ENCODE results near the gene VPS45.
"Not testable (repeated sequence)": the region's sequence is repeated elsewhere in the genome, so short reads cannot be mapped to it uniquely, and the experiment has no call there.

The VPS45 gene

GRCh38 chr1:150118716-150119115, 51.1 kb downstream of the VPS45 start:
- Histone ChIP-seq H3K4me3 (ENCODE audit: insufficient read depth, low read depth, low read length, poor library complexity, severe bottlenecking) (no peak overlapping the region), H3K27ac (ENCODE audit: insufficient read depth, low read length, poor library complexity, severe bottlenecking) (no peak overlapping the region), H3K4me1 (ENCODE audit: control insufficient read depth, insufficient read depth, low read length, poor library complexity, severe bottlenecking) (peaks cover 7% of the 10 kb centered on the region), H3K36me3 (ENCODE audit: control insufficient read depth, insufficient read depth, low read length) (no peaks in the 10 kb centered on the region), H3K27me3 (replicated peaks; ENCODE audit: control insufficient read depth, insufficient read depth, low read length, poor library complexity, severe bottlenecking) (no peaks in the 10 kb centered on the region), H3K9me3 (ENCODE audit: control insufficient read depth, low read length) (no peaks in the 10 kb centered on the region)
- no peak for DNase-seq

GRCh38 chr1:150121236-150121862, 53.8 kb downstream of the VPS45 start:
- no peak for DNase-seq
- H3K9me3 ChIP-seq (ENCODE audit: control insufficient read depth, low read length): no peaks in the 10 kb centered on the region
- no peak overlapping the region for H3K4me3 ChIP-seq (ENCODE audit: insufficient read depth, low read depth, low read length, poor library complexity, severe bottlenecking)
- no peak overlapping the region for H3K27ac ChIP-seq (ENCODE audit: insufficient read depth, low read length, poor library complexity, severe bottlenecking)
- no peaks in the 10 kb centered on the region for H3K27me3 ChIP-seq (replicated peaks; ENCODE audit: control insufficient read depth, insufficient read depth, low read length, poor library complexity, severe bottlenecking)
- peaks cover 7% of the 10 kb centered on the region for H3K4me1 ChIP-seq (ENCODE audit: control insufficient read depth, insufficient read depth, low read length, poor library complexity, severe bottlenecking)
- H3K36me3 ChIP-seq (ENCODE audit: control insufficient read depth, insufficient read depth, low read length): no peaks in the 10 kb centered on the region

GRCh38 chr1:150126811-150127210, 59.2 kb downstream of the VPS45 start:
- H3K4me3 ChIP-seq (ENCODE audit: insufficient read depth, low read depth, low read length, poor library complexity, severe bottlenecking): no peak overlapping the region
- DNase-seq: no peak

GRCh38 chr1:150127464-150127863, 59.9 kb downstream of the VPS45 start:
- Histone ChIP-seq H3K4me1 (ENCODE audit: control insufficient read depth, insufficient read depth, low read length, poor library complexity, severe bottlenecking) (peaks cover 3% of the 10 kb centered on the region), H3K27ac (ENCODE audit: insufficient read depth, low read length, poor library complexity, severe bottlenecking) (no peak overlapping the region), H3K4me3 (ENCODE audit: insufficient read depth, low read depth, low read length, poor library complexity, severe bottlenecking) (no peak overlapping the region), H3K9me3 (ENCODE audit: control insufficient read depth, low read length) (no peaks in the 10 kb centered on the region), H3K27me3 (replicated peaks; ENCODE audit: control insufficient read depth, insufficient read depth, low read length, poor library complexity, severe bottlenecking) (no peaks in the 10 kb centered on the region), H3K36me3 (ENCODE audit: control insufficient read depth, insufficient read depth, low read length) (peaks cover 4% of the 10 kb centered on the region)
- DNase-seq: no peak

More at GRCh38 chr1:150126811-150127210, 59.2 kb downstream of the VPS45 start:
- Histone ChIP-seq H3K27me3 (replicated peaks; ENCODE audit: control insufficient read depth, insufficient read depth, low read length, poor library complexity, severe bottlenecking) (no peaks in the 10 kb centered on the region), H3K27ac (ENCODE audit: insufficient read depth, low read length, poor library complexity, severe bottlenecking) (no peak overlapping the region), H3K9me3 (ENCODE audit: control insufficient read depth, low read length) (no peaks in the 10 kb centered on the region), H3K4me1 (ENCODE audit: control insufficient read depth, insufficient read depth, low read length, poor library complexity, severe bottlenecking) (peaks cover 3% of the 10 kb centered on the region), H3K36me3 (ENCODE audit: control insufficient read depth, insufficient read depth, low read length) (peaks cover 4% of the 10 kb centered on the region)

- H3K27me3 ChIP-seq (replicated peaks; ENCODE audit: control insufficient read depth, insufficient read depth, low read length, poor library complexity, severe bottlenecking): no peaks in the 10 kb centered on the region
These were observed 60.3 kb downstream of the VPS45 start for GRCh38 chr1:150127868-150128267.

GRCh38 chr1:150132372-150132771, 64.8 kb downstream of the VPS45 start:
- Histone ChIP-seq H3K4me3 (ENCODE audit: insufficient read depth, low read depth, low read length, poor library complexity, severe bottlenecking) (no peak overlapping the region), H3K36me3 (ENCODE audit: control insufficient read depth, insufficient read depth, low read length) (peaks cover 4% of the 10 kb centered on the region), H3K9me3 (ENCODE audit: control insufficient read depth, low read length) (no peaks in the 10 kb centered on the region), H3K27ac (ENCODE audit: insufficient read depth, low read length, poor library complexity, severe bottlenecking) (no peak overlapping the region), H3K4me1 (ENCODE audit: control insufficient read depth, insufficient read depth, low read length, poor library complexity, severe bottlenecking) (peaks cover 3% of the 10 kb centered on the region), H3K27me3 (replicated peaks; ENCODE audit: control insufficient read depth, insufficient read depth, low read length, poor library complexity, severe bottlenecking) (no peaks in the 10 kb centered on the region)
- DNase-seq: no peak

More at GRCh38 chr1:150127868-150128267, 60.3 kb downstream of the VPS45 start:
- H3K4me1 ChIP-seq (ENCODE audit: control insufficient read depth, insufficient read depth, low read length, poor library complexity, severe bottlenecking): peaks cover 3% of the 10 kb centered on the region
- no peak overlapping the region for H3K4me3 ChIP-seq (ENCODE audit: insufficient read depth, low read depth, low read length, poor library complexity, severe bottlenecking)
- no peak overlapping the region for H3K27ac ChIP-seq (ENCODE audit: insufficient read depth, low read length, poor library complexity, severe bottlenecking)
- no peak for DNase-seq
- H3K9me3 ChIP-seq (ENCODE audit: control insufficient read depth, low read length): no peaks in the 10 kb centered on the region
- peaks cover 4% of the 10 kb centered on the region for H3K36me3 ChIP-seq (ENCODE audit: control insufficient read depth, insufficient read depth, low read length)

- Histone ChIP-seq H3K36me3 (ENCODE audit: control insufficient read depth, insufficient read depth, low read length) (peaks cover 4% of the 10 kb centered on the region), H3K27me3 (replicated peaks; ENCODE audit: control insufficient read depth, insufficient read depth, low read length, poor library complexity, severe bottlenecking) (no peaks in the 10 kb centered on the region), H3K4me1 (ENCODE audit: control insufficient read depth, insufficient read depth, low read length, poor library complexity, severe bottlenecking) (no peaks in the 10 kb centered on the region), H3K27ac (ENCODE audit: insufficient read depth, low read length, poor library complexity, severe bottlenecking) (no peak overlapping the region), H3K9me3 (ENCODE audit: control insufficient read depth, low read length) (no peaks in the 10 kb centered on the region), H3K4me3 (ENCODE audit: insufficient read depth, low read depth, low read length, poor library complexity, severe bottlenecking) (no peak overlapping the region)
- DNase-seq: no peak
These were observed 67.0 kb downstream of the VPS45 start for GRCh38 chr1:150134537-150134936.

- not testable (repeated sequence) for H3K9me3 ChIP-seq (ENCODE audit: control insufficient read depth, low read length); H3K4me1 ChIP-seq (ENCODE audit: control insufficient read depth, insufficient read depth, low read length, poor library complexity, severe bottlenecking); H3K4me3 ChIP-seq (ENCODE audit: insufficient read depth, low read depth, low read length, poor library complexity, severe bottlenecking); H3K27me3 ChIP-seq (replicated peaks; ENCODE audit: control insufficient read depth, insufficient read depth, low read length, poor library complexity, severe bottlenecking); H3K36me3 ChIP-seq (ENCODE audit: control insufficient read depth, insufficient read depth, low read length); DNase-seq; H3K27ac ChIP-seq (ENCODE audit: insufficient read depth, low read length, poor library complexity, severe bottlenecking)
These were observed 67.8 kb downstream of the VPS45 start for GRCh38 chr1:150135400-150135799.

- no peaks in the 10 kb centered on the region for H3K4me1 ChIP-seq (ENCODE audit: control insufficient read depth, insufficient read depth, low read length, poor library complexity, severe bottlenecking)
- no peak overlapping the region for H3K4me3 ChIP-seq (ENCODE audit: insufficient read depth, low read depth, low read length, poor library complexity, severe bottlenecking)
- H3K36me3 ChIP-seq (ENCODE audit: control insufficient read depth, insufficient read depth, low read length): no peaks in the 10 kb centered on the region
- no peak overlapping the region for H3K27ac ChIP-seq (ENCODE audit: insufficient read depth, low read length, poor library complexity, severe bottlenecking)
- no peaks in the 10 kb centered on the region for H3K9me3 ChIP-seq (ENCODE audit: control insufficient read depth, low read length)
- no peaks in the 10 kb centered on the region for H3K27me3 ChIP-seq (replicated peaks; ENCODE audit: control insufficient read depth, insufficient read depth, low read length, poor library complexity, severe bottlenecking)
- no peak for DNase-seq
These were observed 70.5 kb downstream of the VPS45 start for GRCh38 chr1:150138044-150138443.

GRCh38 chr1:150141452-150141851, 73.9 kb downstream of the VPS45 start:
- Histone ChIP-seq H3K4me3 (ENCODE audit: insufficient read depth, low read depth, low read length, poor library complexity, severe bottlenecking) (no peak overlapping the region), H3K9me3 (ENCODE audit: control insufficient read depth, low read length) (no peaks in the 10 kb centered on the region), H3K27ac (ENCODE audit: insufficient read depth, low read length, poor library complexity, severe bottlenecking) (no peak overlapping the region), H3K36me3 (ENCODE audit: control insufficient read depth, insufficient read depth, low read length) (no peaks in the 10 kb centered on the region), H3K4me1 (ENCODE audit: control insufficient read depth, insufficient read depth, low read length, poor library complexity, severe bottlenecking) (peaks cover 5% of the 10 kb centered on the region), H3K27me3 (replicated peaks; ENCODE audit: control insufficient read depth, insufficient read depth, low read length, poor library complexity, severe bottlenecking) (no peaks in the 10 kb centered on the region)
- no peak for DNase-seq

All from effector memory CD4-positive, alpha-beta T cell (primary cell).